Ovary (tissue), 3 donors: ENCODE measurements around the gene USP48.

ENCODE experiments used
- POLR2A ChIP-seq: fragments of 450-650 bp; IDR thresholded peaks from one replicate; pipeline ENCODE4 v1.6.1; 2017; ENCODE audit warnings: antibody characterized with exemption, mild to moderate bottlenecking, moderate library complexity
- TF ChIP-seq, protein P1 (sequence below), 3 donors: fragments of 450-650 bp in 2 of 3; fragments of 200-600 bp in 1 of 3; IDR thresholded peaks; one replicate each; pipeline versions ENCODE4 v1.5.1 to v1.8.0; 2016 to 2022; ENCODE audit warnings: antibody characterized with exemption in 3 of 3, mild to moderate bottlenecking in 1 of 3
- donor health status: DM: no; HTN: no; CAD: no.

DNA sequence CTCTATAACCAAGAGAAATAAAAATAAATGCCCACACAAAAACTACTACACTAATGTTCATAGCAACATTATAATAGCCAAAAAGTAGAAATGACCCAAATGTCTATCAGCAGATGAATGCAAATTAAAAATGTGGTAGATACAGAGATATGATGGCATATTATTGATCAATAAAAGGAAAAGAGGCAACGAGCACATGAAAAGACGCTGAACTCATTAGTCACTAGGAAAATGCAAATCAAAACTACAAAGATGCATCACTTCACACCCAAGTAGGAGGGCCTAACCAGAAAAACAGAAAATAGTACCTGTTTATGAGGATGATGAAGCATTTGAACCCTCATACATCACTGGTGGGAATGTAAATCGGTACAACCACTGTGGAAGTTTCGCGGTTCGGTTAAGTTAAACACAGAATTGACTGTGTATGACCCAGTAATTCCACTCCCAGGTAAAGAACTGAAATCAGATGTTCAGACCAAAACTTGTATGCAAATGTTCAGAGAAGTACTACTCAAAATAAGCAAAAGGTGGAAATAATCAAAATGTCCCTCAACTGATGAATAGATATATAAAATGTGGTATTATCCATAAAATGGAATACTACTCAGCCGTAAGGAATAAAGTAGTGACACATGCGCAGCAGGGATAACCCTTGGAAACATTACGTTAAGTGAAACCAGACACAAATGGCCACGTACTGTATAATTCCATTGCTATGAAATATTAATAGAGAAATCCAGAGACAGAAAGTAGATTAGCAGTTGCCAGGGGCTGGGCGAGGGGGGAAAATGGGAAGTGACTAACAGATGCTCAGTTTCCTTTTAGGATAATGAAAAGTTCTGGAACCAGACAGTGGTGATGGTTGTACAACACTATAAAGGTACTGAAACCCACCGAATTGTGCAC, 3.1 kb downstream of the USP48 start:
- TF ChIP-seq POLR2A: no peak
- TF ChIP-seq, protein P1, sequence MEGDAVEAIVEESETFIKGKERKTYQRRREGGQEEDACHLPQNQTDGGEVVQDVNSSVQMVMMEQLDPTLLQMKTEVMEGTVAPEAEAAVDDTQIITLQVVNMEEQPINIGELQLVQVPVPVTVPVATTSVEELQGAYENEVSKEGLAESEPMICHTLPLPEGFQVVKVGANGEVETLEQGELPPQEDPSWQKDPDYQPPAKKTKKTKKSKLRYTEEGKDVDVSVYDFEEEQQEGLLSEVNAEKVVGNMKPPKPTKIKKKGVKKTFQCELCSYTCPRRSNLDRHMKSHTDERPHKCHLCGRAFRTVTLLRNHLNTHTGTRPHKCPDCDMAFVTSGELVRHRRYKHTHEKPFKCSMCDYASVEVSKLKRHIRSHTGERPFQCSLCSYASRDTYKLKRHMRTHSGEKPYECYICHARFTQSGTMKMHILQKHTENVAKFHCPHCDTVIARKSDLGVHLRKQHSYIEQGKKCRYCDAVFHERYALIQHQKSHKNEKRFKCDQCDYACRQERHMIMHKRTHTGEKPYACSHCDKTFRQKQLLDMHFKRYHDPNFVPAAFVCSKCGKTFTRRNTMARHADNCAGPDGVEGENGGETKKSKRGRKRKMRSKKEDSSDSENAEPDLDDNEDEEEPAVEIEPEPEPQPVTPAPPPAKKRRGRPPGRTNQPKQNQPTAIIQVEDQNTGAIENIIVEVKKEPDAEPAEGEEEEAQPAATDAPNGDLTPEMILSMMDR (IDR thresholded peaks at IDR 0.05): no peak
